Right atrium auricular region (tissue), 2 donors: ENCODE data around the gene ADORA1. TPM values are rescaled to one million over a fixed set of nuclear protein-coding genes. Genes with fewer than 3 reads are reported as not detected.

Experiments used
- DNase-seq: peaks from one replicate; pipeline ENCODE4 v3.0.0-alpha.2; 2019; ENCODE audit warnings: low spot score
- H3K27ac ChIP-seq, 2 donors: fragments of 200-600 bp; sonication (generic); 1 replicate in 1 of 2; 2 replicates in 1 of 2; pipeline ENCODE4 v1.5.1; 2016 to 2019
- H3K27me3 ChIP-seq, 2 donors: fragments of 200-600 bp; sonication (generic); one replicate each; pipeline versions ENCODE4 v1.5.1 to v1.6.0; 2017 to 2019
- H3K36me3 ChIP-seq: fragments of 200-600 bp; sonication (generic); one replicate; pipeline ENCODE4 v1.5.1; 2016
- H3K4me1 ChIP-seq, 2 donors: fragments of 200-600 bp; sonication (generic); one replicate each; pipeline versions ENCODE4 v1.5.1 to v1.6.0; 2017 to 2019
- H3K4me3 ChIP-seq, 2 donors: fragments of 200-600 bp; sonication (generic); 1 replicate in 1 of 2; 2 replicates in 1 of 2; pipeline ENCODE4 v1.5.1; 2017 to 2019; ENCODE audit warnings: mild to moderate bottlenecking in 1 of 2, moderate library complexity in 1 of 2
- H3K9me3 ChIP-seq, 2 donors: fragments of 200-600 bp; sonication (generic); one replicate each; pipeline ENCODE4 v1.5.1; 2019
- CTCF ChIP-seq, 2 donors: fragments of 200-600 bp; sonication (generic); IDR thresholded peaks; one replicate each; pipeline ENCODE4 v1.5.1; 2019; ENCODE audit warnings: antibody characterized with exemption in 2 of 2
- total RNA-seq, 2 donors: library from RNA; depleted of rRNA; stranded (reverse); fragments of >200 nt; gene quantifications; one replicate each; pipeline ENCODE4 v1.1.0, GENCODE V29; 2016

The ADORA1 gene
- total RNA-seq, 2 donors from 2014 or later = 9.4 to 15.1 TPM

DNA sequence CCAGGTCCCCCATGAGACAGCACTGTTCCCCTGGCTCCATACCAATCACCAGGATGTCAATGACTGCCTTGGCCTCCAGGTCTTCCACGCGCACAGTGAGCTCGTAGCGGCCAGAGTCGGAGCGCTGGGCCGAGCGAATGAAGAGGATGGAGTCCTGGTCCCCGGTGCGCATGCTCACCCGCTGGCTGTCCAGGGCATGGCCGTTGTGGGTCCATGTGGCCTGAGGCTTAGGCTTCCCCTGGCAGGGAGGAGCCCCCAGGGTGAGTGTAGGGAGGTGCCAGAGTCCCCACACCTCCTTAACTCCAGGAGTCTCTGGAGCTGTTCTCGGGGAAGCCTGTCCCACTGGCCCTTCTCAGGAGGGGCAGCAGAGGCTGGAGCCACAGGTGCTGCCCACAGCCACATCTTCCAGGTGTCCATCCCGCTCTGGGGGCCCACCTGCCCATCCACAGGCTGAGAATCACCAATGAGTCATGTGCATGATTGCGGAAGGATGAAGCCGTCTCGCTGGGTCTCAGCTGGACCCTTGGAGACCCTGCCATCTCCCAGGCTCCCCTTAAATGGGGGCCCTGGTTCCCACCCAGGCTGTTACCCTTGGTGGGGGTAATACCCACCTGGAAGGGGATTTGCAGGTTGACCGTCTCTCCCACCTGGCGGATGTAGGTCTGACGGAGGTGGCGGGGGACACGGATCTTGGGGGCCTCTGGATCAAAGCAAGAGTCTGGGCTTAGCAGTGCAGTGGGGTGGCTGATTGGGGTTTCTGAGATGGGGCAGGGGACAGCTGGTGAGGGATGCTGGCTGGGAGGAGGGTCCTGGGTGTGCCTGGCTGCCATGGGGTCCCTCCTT is 44.0 kb downstream of the ADORA1 start:
- Histone ChIP-seq H3K27ac (no peak overlapping the region), H3K9me3 (no peaks in the 10 kb centered on the region), H3K4me3 (no peak overlapping the region), H3K27me3 (no peaks in the 10 kb centered on the region), H3K36me3 (no peaks in the 10 kb centered on the region), H3K4me1 (peaks cover 0 to 19% of the 10 kb centered on the region in 2 donors)
- TF ChIP-seq CTCF (IDR thresholded peaks at IDR 0.05) = no peak
- no peak for DNase-seq

GRCh38 chr1:203172184-203173010 is 44.9 kb downstream of the ADORA1 start:
- Histone ChIP-seq H3K36me3 (no peaks in the 10 kb centered on the region), H3K9me3 (no peaks in the 10 kb centered on the region), H3K4me1 (peaks cover 0 to 19% of the 10 kb centered on the region in 2 donors), H3K27me3 (no peaks in the 10 kb centered on the region), H3K4me3 (no peak overlapping the region), H3K27ac (no peak overlapping the region)
- DNase-seq = no peak
- TF ChIP-seq CTCF (IDR thresholded peaks at IDR 0.05) = peak; percentile 68 to 85

GRCh38 chr1:203173011-203173555 is 45.6 kb downstream of the ADORA1 start:
- Histone ChIP-seq H3K9me3 (no peaks in the 10 kb centered on the region), H3K36me3 (no peaks in the 10 kb centered on the region), H3K4me3 (no peak overlapping the region), H3K27me3 (no peaks in the 10 kb centered on the region), H3K27ac (no peak overlapping the region), H3K4me1 (peaks cover 0 to 19% of the 10 kb centered on the region in 2 donors)
- DNase-seq = no peak
- no peak for TF ChIP-seq CTCF (IDR thresholded peaks at IDR 0.05)

DNA sequence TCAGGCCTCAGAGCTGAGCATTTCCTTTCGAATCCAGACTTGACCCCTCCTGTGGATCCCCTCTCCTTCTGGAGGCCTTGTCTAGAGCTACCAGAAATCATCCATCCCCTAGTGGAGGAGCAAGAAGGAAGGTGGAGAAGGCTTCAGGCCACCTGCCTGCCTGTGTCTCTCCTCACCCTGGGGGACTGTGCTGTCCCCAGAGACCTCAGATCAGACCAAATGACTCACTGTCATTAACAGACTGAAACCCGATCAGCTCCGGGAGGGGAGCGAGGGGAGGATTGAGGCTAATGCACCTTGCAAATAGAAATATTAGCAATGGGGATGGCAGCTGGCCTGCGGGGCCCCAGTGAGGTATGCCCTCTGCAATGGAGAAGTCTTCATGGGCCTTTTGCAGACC is 46.0 kb downstream of the ADORA1 start:
- TF ChIP-seq CTCF (IDR thresholded peaks at IDR 0.05) = no peak
- Histone ChIP-seq H3K27ac (no peak overlapping the region), H3K27me3 (no peaks in the 10 kb centered on the region), H3K4me1 (peaks cover 0 to 19% of the 10 kb centered on the region in 2 donors), H3K36me3 (no peaks in the 10 kb centered on the region), H3K4me3 (no peak overlapping the region), H3K9me3 (no peaks in the 10 kb centered on the region)
- DNase-seq = no peak

DNA sequence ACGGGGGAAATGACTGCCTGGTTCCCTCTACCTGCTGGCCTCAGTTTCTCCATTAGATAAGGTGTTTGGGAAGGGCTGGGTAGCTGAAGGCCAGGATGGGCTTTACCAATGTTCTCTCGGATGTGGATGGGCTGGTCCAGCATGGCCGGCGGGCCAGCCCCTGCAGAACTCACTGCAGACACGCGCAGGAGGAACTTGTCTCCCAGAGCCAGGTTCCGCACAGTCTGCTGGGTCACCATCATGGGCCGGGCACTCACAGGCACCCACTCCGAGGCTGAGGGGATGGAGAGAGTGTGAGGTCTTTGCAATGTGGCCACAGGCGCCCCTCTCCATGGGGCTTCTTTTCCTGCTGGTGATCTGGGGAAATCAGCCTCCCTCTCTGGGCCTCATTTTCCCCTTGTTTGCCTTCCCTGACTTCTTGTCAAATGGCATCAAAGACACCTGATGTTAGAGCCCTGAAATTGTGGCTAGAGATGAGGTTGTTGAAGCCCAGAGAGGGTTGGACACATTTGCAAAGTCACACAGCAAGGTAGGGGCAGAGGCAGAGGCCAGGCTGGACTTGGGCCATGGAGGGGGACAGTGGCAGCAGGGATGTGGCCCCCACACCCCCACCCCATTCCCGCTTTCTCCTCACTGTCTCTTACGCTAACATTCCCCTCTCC is 46.9 kb downstream of the ADORA1 start:
- Histone ChIP-seq H3K27ac (no peak overlapping the region), H3K4me3 (no peak overlapping the region), H3K36me3 (no peaks in the 10 kb centered on the region), H3K9me3 (no peaks in the 10 kb centered on the region), H3K27me3 (no peaks in the 10 kb centered on the region), H3K4me1 (peaks cover 0 to 19% of the 10 kb centered on the region in 2 donors)
- DNase-seq = no peak
- no peak for TF ChIP-seq CTCF (IDR thresholded peaks at IDR 0.05)
